Omental fat pad (tissue), 4 donors: ENCODE measurements around the gene ASL. TPM values are rescaled to one million over a fixed set of nuclear protein-coding genes. Genes with fewer than 3 reads are reported as not detected.

Experiments
- ATAC-seq: fragments of 150-250 bp; one replicate; pipeline ENCODE4 v1.9.1; 2016; ENCODE audit warnings: mild to moderate bottlenecking, moderate library complexity; ENCODE audit not compliant: low FRiP score
- DNase-seq: peaks from one replicate; pipeline ENCODE4 v3.0.0-alpha.2; 2019; ENCODE audit warnings: low spot score
- CTCF ChIP-seq, 3 donors: fragments of 450-650 bp; IDR thresholded peaks; one replicate each; pipeline ENCODE4 v1.5.1; 2016 to 2017; ENCODE audit warnings: antibody characterized with exemption in 3 of 3, mild to moderate bottlenecking in 3 of 3, moderate library complexity in 2 of 3
- total RNA-seq, 4 donors: library from RNA; depleted of rRNA; stranded (reverse); fragments of >200 nt; gene quantifications; one replicate each; pipeline ENCODE4 v1.1.0, GENCODE V29; 2016

ASL gene
- total RNA-seq, 4 donors from 2014 or later = 17.1 to 42.1 (median 24.7) TPM

- no peak for TF ChIP-seq CTCF (IDR thresholded peaks at IDR 0.05)
- ATAC-seq = no peak
- DNase-seq = no peak
Measured at GRCh38 chr7:66082083-66082482, 6.5 kb downstream of the ASL start.

- ATAC-seq (no peak), DNase-seq (no peak)
- TF ChIP-seq CTCF (IDR thresholded peaks at IDR 0.05) = no peak
Measured at GRCh38 chr7:66082886-66083415, 7.3 kb downstream of the ASL start.

GRCh38 chr7:66083677-66084076, 8.1 kb downstream of the ASL start:
- DNase-seq (no peak), ATAC-seq (no peak)
- no peak for TF ChIP-seq CTCF (IDR thresholded peaks at IDR 0.05)

DNA sequence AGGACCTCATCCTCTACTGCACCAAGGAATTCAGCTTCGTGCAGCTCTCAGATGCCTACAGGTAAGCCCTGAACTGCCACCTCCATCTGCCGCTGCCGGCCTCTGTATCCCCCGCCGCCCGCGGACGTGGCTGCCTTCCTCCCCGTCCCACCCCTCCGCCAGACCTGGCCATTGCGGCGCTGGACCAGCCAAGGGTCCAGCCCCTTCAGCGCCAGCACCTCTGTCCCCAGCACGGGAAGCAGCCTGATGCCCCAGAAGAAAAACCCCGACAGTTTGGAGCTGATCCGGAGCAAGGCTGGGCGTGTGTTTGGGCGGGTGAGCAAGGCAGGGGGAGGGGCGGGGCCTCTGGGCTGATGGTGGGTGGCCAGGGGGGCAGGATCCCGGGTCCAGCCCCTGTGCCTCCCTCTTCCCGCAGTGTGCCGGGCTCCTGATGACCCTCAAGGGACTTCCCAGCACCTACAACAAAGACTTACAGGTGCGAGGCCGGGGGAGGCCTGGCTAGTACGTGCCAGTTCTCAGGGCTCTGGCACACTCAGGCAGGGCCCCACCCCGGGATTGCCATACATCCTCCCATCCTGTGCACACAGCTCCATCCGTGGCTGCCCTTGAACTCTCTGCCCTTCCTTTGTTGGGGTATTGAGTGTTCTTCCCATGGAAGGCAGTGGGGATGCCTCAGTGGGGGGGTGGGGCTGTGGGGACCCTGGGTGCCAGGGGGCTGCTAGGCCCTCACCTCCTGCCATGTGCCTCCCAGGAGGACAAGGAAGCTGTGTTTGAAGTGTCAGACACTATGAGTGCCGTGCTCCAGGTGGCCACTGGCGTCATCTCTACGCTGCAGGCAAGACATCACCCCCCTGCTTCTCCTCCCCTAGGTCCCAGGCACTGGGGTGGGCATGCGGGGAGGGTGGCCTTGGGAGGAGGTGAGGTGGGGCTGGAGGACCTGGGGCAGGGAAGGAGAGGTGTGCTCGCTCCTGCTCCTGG, 13.5 kb downstream of the ASL start:
- DNase-seq (no peak), ATAC-seq (no peak)
- TF ChIP-seq CTCF (IDR thresholded peaks at IDR 0.05) = no peak

- no peak for TF ChIP-seq CTCF (IDR thresholded peaks at IDR 0.05)
- ATAC-seq (no peak), DNase-seq (no peak)
Measured at GRCh38 chr7:66092654-66093053, 17.0 kb downstream of the ASL start.

DNA sequence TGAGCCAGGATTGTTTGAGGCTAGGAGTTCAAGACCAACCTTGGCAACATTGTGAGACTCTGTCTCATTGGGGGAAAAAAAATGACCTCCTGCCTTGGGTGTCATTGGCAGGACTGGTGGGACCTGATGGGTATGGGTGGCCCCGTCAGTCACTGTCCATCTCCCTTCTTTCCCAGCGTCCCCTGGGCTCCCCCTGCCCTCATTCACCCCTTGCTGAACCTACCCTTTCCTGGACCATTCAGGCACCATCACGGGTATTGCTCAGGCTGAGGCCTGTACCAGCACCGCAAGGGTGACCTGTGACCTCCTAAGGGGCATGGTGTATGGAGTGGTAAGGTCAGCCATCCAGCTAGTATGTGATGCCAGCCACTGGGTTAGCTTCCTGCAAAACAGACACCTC, 19.4 kb downstream of the ASL start:
- no peak for TF ChIP-seq CTCF (IDR thresholded peaks at IDR 0.05)
- DNase-seq (no peak), ATAC-seq (no peak)

DNA sequence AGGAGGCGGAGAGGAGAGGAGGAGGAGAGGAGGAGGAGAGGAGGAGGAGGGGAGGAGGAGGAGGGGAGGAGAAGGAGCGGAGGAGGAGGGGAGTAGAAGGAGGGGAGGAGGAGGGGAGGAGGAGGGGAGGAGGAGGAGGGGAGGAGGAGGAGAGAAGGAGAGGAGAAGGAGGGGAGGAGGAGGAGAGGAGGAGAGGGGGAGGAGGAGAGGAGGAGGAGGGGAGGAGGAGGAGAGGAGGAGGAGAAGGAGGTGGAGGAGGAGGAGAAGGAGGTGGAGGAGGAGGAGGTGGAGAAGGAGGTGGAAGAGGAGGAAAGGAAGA, 23.6 kb downstream of the ASL start:
- DNase-seq (no peak), ATAC-seq (no peak)
- TF ChIP-seq CTCF (IDR thresholded peaks at IDR 0.05) = no peak
